GM12801 (cell line): ENCODE results near the gene MTRFR.

Experiments used
- CTCF ChIP-seq: IDR thresholded peaks from one replicate; pipeline ENCODE4 v1.5.1; 2011; ENCODE audit warnings: control low read depth; ENCODE audit not compliant: insufficient read length; ENCODE audit errors: extremely low read depth

MTRFR gene

GRCh38 chr12:123229051-123229450 is 4.2 kb upstream of the MTRFR start:
- TF ChIP-seq CTCF, result no peak

DNA sequence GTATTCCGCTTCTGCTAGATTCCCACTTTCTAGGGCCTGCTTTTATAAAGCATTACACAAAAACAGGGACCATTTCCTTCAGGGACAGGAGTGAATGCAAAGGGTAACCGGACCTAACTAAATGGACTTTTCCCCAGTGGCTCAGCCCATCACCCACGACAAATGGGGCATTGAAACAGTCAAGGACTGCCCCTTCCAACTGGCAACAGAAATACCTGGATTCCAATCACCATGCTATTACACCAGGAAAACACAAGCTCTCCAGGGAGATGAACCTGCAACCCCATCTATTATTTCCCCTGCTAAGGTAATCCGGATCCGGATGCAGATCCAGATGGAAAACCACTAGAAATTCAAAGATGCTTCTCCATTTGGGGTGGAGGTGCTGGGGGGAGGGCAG is 1.3 kb upstream of the MTRFR start:
- no peak for TF ChIP-seq CTCF

DNA sequence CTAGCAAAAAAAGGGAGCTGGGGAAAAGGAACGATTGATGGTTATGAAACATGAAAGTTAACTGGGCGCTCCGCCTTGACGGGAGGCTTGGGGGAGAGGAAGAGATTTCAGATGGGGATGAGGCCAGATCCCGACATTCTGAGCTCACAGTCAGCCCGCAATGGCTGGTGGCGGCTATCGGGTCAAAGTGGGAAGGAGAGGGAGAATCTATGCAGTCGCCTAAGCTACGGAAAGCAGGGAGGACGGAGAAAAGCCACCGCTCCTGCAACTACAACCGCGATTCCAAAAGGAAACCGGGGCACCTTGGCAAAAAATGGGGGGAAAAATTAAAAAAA is 797 bp upstream of the MTRFR start:
- TF ChIP-seq CTCF, result no peak

GRCh38 chr12:123233505-123234308 is 471 bp downstream of the MTRFR start:
- no peak for TF ChIP-seq CTCF

DNA sequence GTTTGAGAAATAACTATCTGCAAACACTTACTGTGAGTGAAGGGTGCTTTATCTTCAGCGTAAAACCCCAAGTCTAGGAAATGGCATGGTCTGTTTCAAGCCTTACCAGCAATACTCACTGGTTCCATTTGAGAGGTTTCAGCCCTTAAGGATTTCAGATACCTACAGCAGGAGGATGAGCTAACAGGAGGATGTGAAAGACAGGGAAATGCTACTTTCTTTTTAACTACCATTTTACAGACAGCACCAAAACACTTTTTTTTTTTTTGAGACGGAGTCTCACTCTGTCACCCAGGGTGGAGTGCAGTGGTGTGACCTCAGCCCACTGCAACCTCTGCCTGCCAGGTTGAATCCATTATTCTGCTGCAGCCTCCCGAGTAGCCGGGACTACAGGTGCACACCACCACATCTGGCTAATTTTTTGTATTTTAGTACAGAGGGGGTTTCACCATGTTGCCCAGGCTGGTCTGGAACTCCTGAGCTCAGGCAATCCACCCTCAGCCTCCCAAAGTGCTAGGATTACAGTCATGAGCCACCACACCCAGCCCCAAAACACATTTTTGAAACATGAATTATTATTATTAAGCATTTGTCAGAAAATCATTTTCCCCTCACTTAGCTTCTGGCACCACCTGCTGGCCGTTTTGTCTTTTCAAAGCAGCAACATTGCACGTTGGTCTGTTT is 4.6 kb downstream of the MTRFR start:
- no peak for TF ChIP-seq CTCF

GRCh38 chr12:123238330-123238682 is 5.1 kb downstream of the MTRFR start:
- no peak for TF ChIP-seq CTCF

DNA sequence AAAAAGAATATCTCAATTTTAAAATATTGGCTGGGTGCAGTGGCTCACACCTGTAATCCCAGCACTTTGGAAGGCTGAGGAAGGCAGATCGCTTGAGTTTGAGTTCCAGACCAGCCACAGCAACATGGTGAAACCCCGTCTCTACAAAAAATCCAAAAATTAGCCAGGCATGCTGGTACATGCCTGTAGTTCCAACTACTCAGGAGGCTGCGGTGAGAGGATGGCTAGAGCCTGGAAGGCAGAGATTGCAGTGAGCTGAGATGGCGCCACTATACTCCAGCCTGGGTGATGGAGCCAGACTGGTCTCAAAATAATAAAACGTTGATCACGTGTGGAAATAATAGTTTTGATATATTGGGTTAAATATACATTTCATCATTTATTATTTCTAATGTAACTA is 5.7 kb downstream of the MTRFR start:
- no peak for TF ChIP-seq CTCF
